ENCODE measurements around the gene KICS2.

GRCh38 chr12:64189530-64189929 is 32.6 kb downstream of the KICS2 start:
- TF ChIP-seq CTCF (IDR thresholded peaks at IDR 0.05; ENCODE audit: low read depth, low read length) (no peak), POLR2A (IDR thresholded peaks at IDR 0.05; ENCODE audit: extremely low read depth, insufficient read length) (no peak), MAX (IDR thresholded peaks at IDR 0.05; ENCODE audit: low read depth, low read length) (no peak)

Data from NB4 (cell line).